T-helper 9 cell (primary cell): ENCODE measurements around the gene KIN.
"Not testable (repeated sequence)": the region's sequence is repeated elsewhere in the genome, so short reads cannot be mapped to it uniquely, and the experiment has no call there.

Experiments
- DNase-seq: peaks from one replicate; pipeline ENCODE4 v3.0.0-alpha.2; 2020

Gene KIN

DNA sequence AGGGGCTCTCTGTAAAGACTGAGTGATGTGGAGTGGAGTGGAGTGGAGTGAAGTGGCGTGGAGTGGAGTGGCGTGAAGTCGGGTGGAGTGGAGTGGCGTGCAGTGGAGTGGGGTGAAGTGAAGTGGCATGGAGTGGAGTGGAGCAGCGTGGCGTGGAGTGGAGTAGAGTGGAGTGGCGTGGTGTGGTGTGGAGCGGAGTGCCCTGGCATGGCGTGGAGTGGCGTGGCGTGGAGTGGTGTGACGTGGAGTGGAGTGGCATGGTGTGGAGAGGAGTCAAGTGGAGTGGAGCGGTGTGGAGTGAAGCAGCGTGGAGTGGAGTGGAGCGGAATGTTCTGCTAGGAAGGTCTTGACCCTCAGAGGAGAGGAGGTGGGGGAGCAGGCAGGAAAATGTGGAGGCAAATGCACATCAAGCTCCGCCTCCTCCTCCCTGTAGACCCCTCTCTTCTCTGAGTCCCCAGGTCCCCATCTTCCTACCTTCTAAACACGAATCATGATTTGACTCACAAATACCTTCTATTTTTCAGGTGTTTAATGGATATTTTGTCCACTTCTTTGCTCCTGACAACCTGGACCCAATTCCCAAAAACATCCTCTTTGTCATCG, 64.8 kb downstream of the KIN start:
- no peak for DNase-seq

DNA sequence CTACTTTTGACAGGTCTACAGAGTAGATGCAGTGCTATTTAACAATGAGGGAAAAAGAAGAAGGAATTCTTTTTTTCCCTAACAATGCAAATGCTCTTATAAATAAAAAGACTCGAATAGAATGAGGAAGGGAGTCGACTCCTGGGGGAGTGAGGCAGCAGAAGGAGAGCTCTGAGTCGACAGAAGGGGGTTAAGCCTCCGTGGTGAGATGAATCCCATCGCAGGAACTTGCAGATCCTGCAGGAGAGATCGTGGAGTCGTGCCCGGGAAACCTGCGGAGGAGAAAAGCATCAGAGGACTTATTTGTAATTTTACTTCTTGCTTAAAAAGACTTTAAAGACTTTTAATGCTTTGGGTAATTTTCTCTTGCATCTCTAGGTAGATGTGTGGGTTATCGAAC, 67.3 kb downstream of the KIN start:
- DNase-seq, result no peak

DNA sequence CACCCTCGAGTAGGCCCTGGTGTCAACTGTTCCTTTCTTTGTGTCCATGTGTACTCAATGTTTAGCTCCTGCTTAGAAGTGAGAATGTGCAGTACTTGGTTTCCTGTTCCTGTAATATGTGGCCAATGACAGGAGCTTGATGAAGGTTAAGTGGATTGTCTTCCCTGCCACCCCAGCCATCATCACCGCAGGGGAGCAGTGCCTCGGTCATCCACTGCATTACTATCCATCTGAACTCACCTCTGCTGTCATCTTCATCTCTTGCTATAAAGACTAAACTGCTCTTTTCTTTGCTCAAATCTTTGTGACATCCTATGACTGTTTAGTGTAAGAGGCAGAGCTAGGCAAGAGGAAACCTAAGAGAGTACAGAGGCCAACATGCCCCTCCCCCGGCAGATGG, 69.1 kb downstream of the KIN start:
- DNase-seq, result no peak

- DNase-seq, result no peak
Observed at GRCh38 chr10:7717767-7718166, 70.0 kb downstream of the KIN start.

- no peak for DNase-seq
Observed at GRCh38 chr10:7715515-7715914, 72.3 kb downstream of the KIN start.

GRCh38 chr10:7711075-7711474, 76.7 kb downstream of the KIN start:
- not testable (repeated sequence) for DNase-seq

DNA sequence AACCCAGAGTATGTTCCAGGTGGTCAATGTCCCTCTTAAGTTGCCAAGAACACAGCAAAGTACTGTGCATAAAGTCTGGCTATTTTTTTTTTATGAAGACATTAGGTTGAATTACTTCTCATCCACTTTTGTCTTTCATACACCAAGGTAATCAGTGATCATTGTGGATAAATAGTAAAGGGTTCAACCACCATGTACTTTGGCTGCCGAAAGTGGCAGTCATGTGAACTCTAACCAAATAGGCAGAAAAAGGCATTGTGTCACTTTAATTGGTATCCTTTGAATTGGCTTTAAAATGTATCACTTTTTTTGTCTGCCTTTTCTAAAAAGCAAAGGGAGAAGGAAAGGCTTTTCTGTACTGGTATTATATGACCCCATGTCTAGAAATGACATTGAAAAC, 77.3 kb downstream of the KIN start:
- no peak for DNase-seq

DNA sequence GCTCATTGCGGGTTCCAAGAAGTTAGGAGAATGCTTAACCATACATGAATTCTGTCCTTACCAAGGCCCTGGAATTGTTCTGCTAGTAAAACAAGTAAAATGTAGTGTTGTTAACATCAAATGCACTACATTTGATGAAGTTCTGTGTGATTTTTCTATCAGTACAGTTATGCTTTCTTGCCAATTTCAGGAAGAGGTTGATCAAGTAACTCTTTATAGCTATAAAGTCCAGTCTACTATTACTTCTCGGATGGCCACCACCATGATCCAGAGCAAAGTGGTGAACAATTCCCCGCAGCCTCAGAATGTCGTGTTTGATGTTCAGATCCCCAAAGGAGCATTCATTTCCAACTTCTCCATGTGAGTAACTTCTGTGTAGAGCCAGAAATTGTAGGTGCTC, 79.0 kb downstream of the KIN start:
- no peak for DNase-seq

DNA sequence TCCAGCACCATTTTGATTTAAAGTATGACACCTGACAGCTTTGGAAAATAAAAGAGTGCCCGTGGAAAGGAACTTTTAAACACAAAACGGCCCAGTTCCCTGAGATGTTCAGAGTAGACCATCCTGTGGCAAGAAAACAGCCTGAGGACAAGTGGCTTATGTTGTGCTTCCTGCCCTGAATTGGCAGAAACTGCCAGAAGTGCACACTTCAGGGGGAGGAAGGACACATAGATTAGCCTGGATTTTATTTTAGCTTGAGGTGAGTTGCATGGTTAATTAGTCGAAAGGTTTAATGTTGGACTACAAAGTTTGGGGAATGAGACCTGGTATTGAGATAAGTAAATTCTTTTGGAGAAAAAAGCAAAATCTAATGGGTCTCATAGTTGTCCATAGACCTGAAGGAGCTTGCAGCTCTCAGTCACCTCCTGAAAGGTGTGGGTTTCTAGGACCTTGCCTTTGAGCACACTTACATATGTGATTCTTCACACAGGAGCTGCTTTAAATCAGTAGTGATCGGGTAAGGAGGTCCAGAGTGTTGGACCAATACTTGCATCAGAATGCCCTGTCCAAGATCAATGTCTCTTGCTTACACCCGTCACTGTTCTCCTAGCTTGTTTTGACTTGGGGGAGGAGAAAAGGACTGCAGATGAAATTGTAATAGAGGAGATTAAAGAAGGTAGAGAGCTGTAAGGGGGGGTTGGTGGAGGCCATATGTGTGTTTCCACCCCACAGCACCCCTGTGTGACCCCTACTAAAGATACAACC, 79.8 kb downstream of the KIN start:
- DNase-seq, result no peak

- no peak for DNase-seq
Observed at GRCh38 chr10:7707102-7707501, 80.7 kb downstream of the KIN start.

DNA sequence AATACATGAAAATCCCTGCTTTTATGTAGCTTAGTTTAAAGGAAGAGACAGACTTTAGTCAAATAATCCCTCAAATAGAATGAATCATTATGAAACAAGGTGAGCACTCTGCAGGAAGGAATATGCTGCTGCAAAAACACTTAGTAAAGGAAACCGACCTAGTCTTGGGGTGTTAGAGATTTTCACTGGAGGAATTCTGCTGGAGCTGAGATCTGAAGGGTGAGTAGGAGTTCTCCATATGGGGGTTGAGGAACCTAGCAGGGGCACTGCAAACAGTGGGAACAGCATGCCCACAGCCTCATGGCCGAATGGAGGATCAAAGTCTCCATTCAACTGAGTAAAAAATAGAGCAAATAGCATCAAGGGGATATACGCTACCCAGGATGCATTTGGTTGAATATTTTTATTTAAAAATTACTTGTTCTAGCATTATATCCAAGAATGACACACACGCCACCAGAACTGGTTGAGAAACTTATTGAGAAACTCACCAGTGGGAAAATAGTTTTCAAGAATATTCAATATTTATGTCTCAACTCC, 81.2 kb downstream of the KIN start:
- DNase-seq, result no peak

GRCh38 chr10:7705341-7705740, 82.5 kb downstream of the KIN start:
- no peak for DNase-seq

GRCh38 chr10:7704071-7705016, 83.4 kb downstream of the KIN start:
- no peak for DNase-seq

DNA sequence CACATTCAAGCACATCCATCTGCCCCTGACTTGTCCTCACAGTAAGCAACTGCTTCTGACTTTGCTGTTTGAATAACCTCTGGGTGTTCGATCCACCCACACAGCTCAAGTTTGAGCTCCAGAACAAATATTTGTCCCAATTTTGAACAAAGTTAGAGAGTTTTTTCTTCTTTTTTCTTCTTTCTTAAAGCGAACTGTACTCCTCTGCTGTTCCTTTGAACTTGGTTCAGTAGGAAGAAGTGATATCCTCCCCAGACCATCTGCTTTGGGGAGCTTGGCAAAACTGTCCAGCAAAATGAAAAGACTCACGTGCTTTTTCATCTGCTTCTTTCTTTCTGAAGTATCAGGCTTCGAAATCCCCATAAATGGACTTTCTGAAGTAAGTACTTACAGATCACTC, 84.7 kb downstream of the KIN start, which contains the start of gene ITIH2:
Gene ITIH2, plus strand, starts transcription at position 177 of the 400 bp plus-strand sequence. Its CDS starts 119 bp downstream, at position 296.
- DNase-seq, result no peak

- no peak for DNase-seq
Observed at GRCh38 chr10:7702288-7702812, 85.4 kb downstream of the KIN start.

GRCh38 chr10:7701158-7701742, 86.5 kb downstream of the KIN start:
- no peak for DNase-seq
